ENCODE measurements around the gene TENM4. TPM values are rescaled to one million over a fixed set of nuclear protein-coding genes. Genes with fewer than 3 reads are reported as not detected.

The TENM4 gene
- polyA plus RNA-seq, 3 donors, result 0.31 to 1.7 TPM; not detected in 1

- TF ChIP-seq, protein P1, sequence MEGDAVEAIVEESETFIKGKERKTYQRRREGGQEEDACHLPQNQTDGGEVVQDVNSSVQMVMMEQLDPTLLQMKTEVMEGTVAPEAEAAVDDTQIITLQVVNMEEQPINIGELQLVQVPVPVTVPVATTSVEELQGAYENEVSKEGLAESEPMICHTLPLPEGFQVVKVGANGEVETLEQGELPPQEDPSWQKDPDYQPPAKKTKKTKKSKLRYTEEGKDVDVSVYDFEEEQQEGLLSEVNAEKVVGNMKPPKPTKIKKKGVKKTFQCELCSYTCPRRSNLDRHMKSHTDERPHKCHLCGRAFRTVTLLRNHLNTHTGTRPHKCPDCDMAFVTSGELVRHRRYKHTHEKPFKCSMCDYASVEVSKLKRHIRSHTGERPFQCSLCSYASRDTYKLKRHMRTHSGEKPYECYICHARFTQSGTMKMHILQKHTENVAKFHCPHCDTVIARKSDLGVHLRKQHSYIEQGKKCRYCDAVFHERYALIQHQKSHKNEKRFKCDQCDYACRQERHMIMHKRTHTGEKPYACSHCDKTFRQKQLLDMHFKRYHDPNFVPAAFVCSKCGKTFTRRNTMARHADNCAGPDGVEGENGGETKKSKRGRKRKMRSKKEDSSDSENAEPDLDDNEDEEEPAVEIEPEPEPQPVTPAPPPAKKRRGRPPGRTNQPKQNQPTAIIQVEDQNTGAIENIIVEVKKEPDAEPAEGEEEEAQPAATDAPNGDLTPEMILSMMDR (IDR thresholded peaks at IDR 0.05), result no peak
- no peak overlapping the region for H3K4me3 Mint-ChIP-seq
- H4K20me1 ChIP-seq (ENCODE audit: insufficient read depth, low read length), result no peaks in the 10 kb centered on the region
- no peak overlapping the region for H3K4me3 ChIP-seq (replicated peaks in 1 of 3; ENCODE audit: low read depth in 2 of 3, low read length in 3 of 3)
- H3K27me3 Mint-ChIP-seq (ENCODE audit: low read depth in 3 of 3), result peaks cover 0 to 4% (median 0%) of the 10 kb centered on the region in 3 donors
- H3K27me3 ChIP-seq (ENCODE audit: control insufficient read depth in 2 of 2, insufficient read depth in 2 of 2, low read length in 2 of 2), result no peaks in the 10 kb centered on the region
- intact Hi-C loops (cut with micrococcal nuclease), result no loop called here
- no peaks in the 10 kb centered on the region for H3K4me1 Mint-ChIP-seq
- H3K9me3 ChIP-seq (replicated peaks in 1 of 2; ENCODE audit: control insufficient read depth in 1 of 2, insufficient read depth in 1 of 2, low read length in 2 of 2), result no peaks in the 10 kb centered on the region
- peaks cover 0 to 4% (median 0%) of the 10 kb centered on the region in 7 donors for H3K9me3 Mint-ChIP-seq
- no peak overlapping the region for H3K27ac ChIP-seq (ENCODE audit: low read depth in 1 of 2, low read length in 2 of 2)
- H2AFZ ChIP-seq (ENCODE audit: insufficient read depth, low read depth, low read length, poor library complexity, severe bottlenecking), result no peak overlapping the region
- no peak overlapping the region for H3K4me2 ChIP-seq (replicated peaks; ENCODE audit: extremely low read depth, low read length, poor library complexity, severe bottlenecking)
- no peak overlapping the region for H3K27ac Mint-ChIP-seq
- 100% methylated on average over 1 of the region's 4 CpGs for WGBS (ENCODE audit: insufficient coverage)
- no peak overlapping the region for H3K9ac ChIP-seq (ENCODE audit: insufficient read depth, low read length, poor library complexity, severe bottlenecking)
- no peaks in the 10 kb centered on the region for H3K79me2 ChIP-seq (ENCODE audit: insufficient read depth, low read length)
- DNase-seq, result no peak
- no peaks in the 10 kb centered on the region for H3K36me3 ChIP-seq (replicated peaks in 1 of 2; ENCODE audit: control insufficient read depth in 1 of 2, insufficient read depth in 2 of 2, low read length in 2 of 2)
- peaks cover 7 to 9% of the 10 kb centered on the region in 2 donors for H3K4me1 ChIP-seq (ENCODE audit: control insufficient read depth in 1 of 2, insufficient read depth in 2 of 2, low read length in 2 of 2)
- H3K36me3 Mint-ChIP-seq, result no peaks in the 10 kb centered on the region
Observed at GRCh38 chr11:79152511-79152910, 288.3 kb downstream of the TENM4 start.

DNA sequence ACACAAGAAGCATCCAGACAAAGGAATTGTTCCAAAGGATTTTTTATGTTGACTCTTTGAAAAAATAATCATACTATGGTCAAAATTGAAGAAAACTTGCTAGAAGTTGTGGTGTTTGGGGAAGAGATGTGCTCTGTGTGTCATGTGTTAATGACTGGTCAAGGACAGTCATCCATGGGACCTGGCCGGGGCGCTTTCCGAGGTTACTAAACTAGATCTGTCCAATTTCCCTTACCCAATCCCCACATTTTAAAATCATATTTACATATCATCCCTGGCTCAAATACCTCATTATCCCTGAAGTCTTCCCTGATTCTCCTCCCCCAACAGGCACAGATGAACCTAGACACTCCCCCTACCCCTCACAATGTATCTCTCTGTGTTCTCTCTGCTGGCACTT lies 289.4 kb downstream of the TENM4 start:
- Histone ChIP-seq H2AFZ (ENCODE audit: insufficient read depth, low read depth, low read length, poor library complexity, severe bottlenecking) (no peak overlapping the region), H3K79me2 (ENCODE audit: insufficient read depth, low read length) (no peaks in the 10 kb centered on the region), H3K4me1 (ENCODE audit: control insufficient read depth in 1 of 2, insufficient read depth in 2 of 2, low read length in 2 of 2) (peaks cover 7 to 9% of the 10 kb centered on the region in 2 donors), H3K4me3 (replicated peaks in 1 of 3; ENCODE audit: low read depth in 2 of 3, low read length in 3 of 3) (no peak overlapping the region), H3K9ac (ENCODE audit: insufficient read depth, low read length, poor library complexity, severe bottlenecking) (no peak overlapping the region), H3K36me3 (replicated peaks in 1 of 2; ENCODE audit: control insufficient read depth in 1 of 2, insufficient read depth in 2 of 2, low read length in 2 of 2) (no peaks in the 10 kb centered on the region), H4K20me1 (ENCODE audit: insufficient read depth, low read length) (no peaks in the 10 kb centered on the region), H3K9me3 (replicated peaks in 1 of 2; ENCODE audit: control insufficient read depth in 1 of 2, insufficient read depth in 1 of 2, low read length in 2 of 2) (no peaks in the 10 kb centered on the region), H3K27me3 (ENCODE audit: control insufficient read depth in 2 of 2, insufficient read depth in 2 of 2, low read length in 2 of 2) (no peaks in the 10 kb centered on the region), H3K27ac (ENCODE audit: low read depth in 1 of 2, low read length in 2 of 2) (no peak overlapping the region), H3K4me2 (replicated peaks; ENCODE audit: extremely low read depth, low read length, poor library complexity, severe bottlenecking) (no peak overlapping the region)
- 100% methylated on average over 1 of the region's 3 CpGs for WGBS (ENCODE audit: insufficient coverage)
- TF ChIP-seq, protein P1 (IDR thresholded peaks at IDR 0.05), result no peak
- intact Hi-C loops (cut with micrococcal nuclease), result no loop called here
- Mint-ChIP-seq H3K27me3 (ENCODE audit: low read depth in 3 of 3) (no peaks in the 10 kb centered on the region), H3K4me3 (no peak overlapping the region), H3K4me1 (no peaks in the 10 kb centered on the region), H3K36me3 (no peaks in the 10 kb centered on the region), H3K27ac (no peak overlapping the region), H3K9me3 (peaks cover 0 to 4% (median 0%) of the 10 kb centered on the region in 7 donors)
- DNase-seq, result peak in 1 of 3 donors; percentile 28

All from CD14-positive monocyte (primary cell).